GM12878 (cell line): ENCODE measurements around the gene MEF2D. TPM values are rescaled to one million over a fixed set of nuclear protein-coding genes. Genes with fewer than 3 reads are reported as not detected.

Experiments used
- ATAC-seq: fragments of 200-7000 bp; cut with Tn5 transposase; 3 replicates; pipeline ENCODE4 v1.9.1; 2020; ENCODE audit warnings: mild to moderate bottlenecking, moderate library complexity
- BruUV-seq: library from RNA; stranded (reverse); fragments of 400-500 nt; replicated peaks from 2 replicates; lab custom pipeline; 2021; lab: Mats Ljungman, UMichigan
- CTCF ChIA-PET: fragments of 300-600 bp; sonication (Branson Sonifier 250); formaldehyde crosslinking; extraction: SDS; loops from one replicate; lab custom pipeline; 2021; ENCODE audit warnings: inconsistent platforms; lab: Yijun Ruan, JAX
- POLR2A ChIA-PET: fragments of 350-600 bp; formaldehyde crosslinking; extraction: SDS; loops from one replicate; lab custom pipeline; 2021; ENCODE audit warnings: inconsistent platforms; lab: Charles Lee
- RAD21 ChIA-PET: fragments of 300-600 bp; sonication (Branson Sonifier 250); formaldehyde crosslinking; loops from one replicate; lab custom pipeline; 2023; ENCODE audit warnings: antibody characterized with exemption; ENCODE audit not compliant: unreplicated experiment; lab: Charles Lee
- SMC1A ChIA-PET: fragments of 300-600 bp; sonication (Branson Sonifier 250); formaldehyde crosslinking; loops from one replicate; lab custom pipeline; 2023; ENCODE audit not compliant: unreplicated experiment, uncharacterized antibody; lab: Charles Lee
- DNase-seq: peaks from one replicate; pipeline ENCODE4 v3.0.0-alpha.2; 2011; ENCODE audit warnings: low read depth, low spot score
- FAIRE-seq: peaks from 3 replicates; lab custom pipeline; 2011; peaks lifted over from hg19 to GRCh38; lab: Jason Lieb, UNC
- H2AFZ ChIP-seq: 2 replicates; pipeline ENCODE4 v1.6.0; 2011; ENCODE audit warnings: low read depth, low read length, control low read depth; ENCODE audit not compliant: control insufficient read depth
- H3K27ac ChIP-seq: 2 replicates; pipeline ENCODE4 v1.5.1; 2011; ENCODE audit warnings: control low read depth; ENCODE audit not compliant: control insufficient read depth, insufficient read depth
- H3K27me3 ChIP-seq, 2 experiments: replicated peaks in 1 of 2; 2 replicates each; pipeline versions ENCODE4 v1.6.0 to v1.6.1; 2011; ENCODE audit warnings: low read length in 1 of 2; ENCODE audit not compliant: control insufficient read depth in 2 of 2, insufficient read depth in 2 of 2
- H3K36me3 ChIP-seq, 2 experiments: 2 replicates each; pipeline ENCODE4 v1.5.1; 2011; ENCODE audit warnings: low read length in 1 of 2; ENCODE audit not compliant: control insufficient read depth in 2 of 2, insufficient read depth in 2 of 2
- H3K4me1 ChIP-seq: 2 replicates; pipeline ENCODE4 v1.6.1; 2011; ENCODE audit warnings: mild to moderate bottlenecking, low read length, moderate library complexity, mixed read lengths; ENCODE audit not compliant: control insufficient read depth, insufficient read depth
- H3K4me2 ChIP-seq: 2 replicates; pipeline ENCODE4 v1.6.0; 2011; ENCODE audit warnings: control low read depth; ENCODE audit not compliant: control insufficient read depth, insufficient read depth
- H3K4me3 ChIP-seq: fragments of 200-600 bp; sonication (generic); 2 replicates; pipeline ENCODE4 v1.5.1; 2016
- H3K79me2 ChIP-seq: 2 replicates; pipeline ENCODE4 v1.6.0; 2011; ENCODE audit warnings: low read length; ENCODE audit not compliant: control insufficient read depth, insufficient read depth
- H3K9ac ChIP-seq: 2 replicates; pipeline ENCODE4 v1.8.0; 2011; ENCODE audit warnings: low read length, control low read depth, mixed read lengths; ENCODE audit not compliant: control insufficient read depth, insufficient read depth
- H3K9me3 ChIP-seq: replicated peaks from 3 replicates; pipeline ENCODE4 v1.5.1; 2011; ENCODE audit warnings: mild to moderate bottlenecking, low read length; ENCODE audit not compliant: control insufficient read depth, insufficient read depth
- H4K20me1 ChIP-seq: 2 replicates; pipeline ENCODE4 v1.6.0; 2011; ENCODE audit not compliant: control insufficient read depth, insufficient read depth
- BRCA1 ChIP-seq: IDR thresholded peaks from 2 replicates; pipeline ENCODE4 v1.6.1; 2011; ENCODE audit warnings: low read depth, low read length, improper control_type of control experiment
- CREB1 ChIP-seq: IDR thresholded peaks from 2 replicates; pipeline ENCODE4 v1.6.1; 2012; ENCODE audit warnings: low read depth, mild to moderate bottlenecking, inconsistent platforms
- ETV6 ChIP-seq, 2 experiments: fragments of 450-650 bp in 1 of 2; IDR thresholded peaks in 1 of 2; conservative IDR thresholded peaks in 1 of 2; 2 replicates each; pipeline ENCODE4 v1.6.1; 2014; ENCODE audit warnings: antibody characterized with exemption in 1 of 2, borderline replicate concordance in 1 of 2, low read depth in 1 of 2, mild to moderate bottlenecking in 1 of 2, moderate library complexity in 1 of 2
- IKZF1 ChIP-seq: fragments of 450-650 bp; conservative IDR thresholded peaks from 2 replicates; pipeline ENCODE4 v1.6.1; 2017; ENCODE audit warnings: antibody characterized with exemption, mild to moderate bottlenecking
- NFIC ChIP-seq: IDR thresholded peaks from 2 replicates; pipeline ENCODE4 v1.6.1; 2012; ENCODE audit warnings: low read depth, mild to moderate bottlenecking, inconsistent platforms, low read length, moderate library complexity
- RAD51 ChIP-seq: fragments of 450-650 bp; IDR thresholded peaks from 2 replicates; pipeline ENCODE4 v1.6.1; 2016; ENCODE audit warnings: moderate library complexity, mild to moderate bottlenecking, inconsistent platforms
- RBBP5 ChIP-seq: fragments of 200-600 bp; sonication (generic); conservative IDR thresholded peaks from 2 replicates; pipeline ENCODE4 v1.6.1; 2016
- RELA ChIP-seq: fragments of 450-650 bp; IDR thresholded peaks from 2 replicates; pipeline ENCODE4 v1.8.0; 2014; ENCODE audit warnings: borderline replicate concordance; ENCODE audit not compliant: partially characterized antibody
- SMAD1 ChIP-seq: fragments of 450-650 bp; IDR thresholded peaks from 2 replicates; pipeline ENCODE4 v1.6.1; 2018; ENCODE audit warnings: mild to moderate bottlenecking, low read depth; ENCODE audit not compliant: partially characterized antibody
- SP1 ChIP-seq: IDR thresholded peaks from one replicate; pipeline ENCODE4 v1.6.1; 2011; ENCODE audit warnings: low read depth, low read length
- SREBF2 ChIP-seq: IDR thresholded peaks from 2 replicates; pipeline ENCODE4 v1.6.1; 2012; ENCODE audit warnings: mild to moderate bottlenecking, low read length
- TBL1XR1 ChIP-seq: IDR thresholded peaks from 2 replicates; pipeline ENCODE4 v1.6.1; 2012; ENCODE audit warnings: low read depth, low read length, improper control_type of control experiment
- TCF12 ChIP-seq: IDR thresholded peaks from 2 replicates; pipeline ENCODE4 v1.6.1; 2011; ENCODE audit warnings: low read depth, mild to moderate bottlenecking, low read length
- WGBS: methylation state at CpG from one replicate; pipeline ENCODE4 v1.1.6; 2016; ENCODE audit warnings: low lambda C conversion rate; ENCODE audit not compliant: insufficient replicate concordance, insufficient coverage; ENCODE audit errors: missing lambda C conversion rate; 5-methylcytosine and 5-hydroxymethylcytosine counted together
- in situ Hi-C: fragments of 300-500 bp; cut with MboI; formaldehyde crosslinking; loops from 9 replicates; pipeline ENCODE4 v1.14.3; 2018; ENCODE audit warnings: mixed read lengths
- intact Hi-C: fragments of 100-400 bp; cut with micrococcal nuclease; formaldehyde crosslinking; loops from one replicate; pipeline ENCODE4 v1.14.2; 2022; ENCODE audit not compliant: unreplicated experiment
- polyA plus RNA-seq, 11 experiments: library from polyadenylated mRNA; depleted of rRNA in 4 of 11; unstranded in 6 of 11; stranded (reverse) in 5 of 11; fragments of >200 nt; fragmentation: Nextera tagmentation in 4 of 11; fragmentation: Illumina TruSeq in 1 of 11; extraction: Ambion mirVana in 4 of 11; extraction: Trizol in 1 of 11; gene quantifications; 1 replicate in 1 of 11; 2 replicates in 10 of 11; pipeline versions ENCODE4 v1.2.1 to v1.2.3, GENCODE V29; 2011 to 2016; ENCODE audit warnings: inconsistent platforms in 2 of 11, missing spikeins in 2 of 11, low read depth in 1 of 11
- total RNA-seq, 4 experiments: library from RNA; depleted of rRNA in 3 of 4; stranded (reverse); fragments of >200 nt in 3 of 4; fragmentation: Illumina TruSeq in 1 of 4; extraction: Trizol in 1 of 4; gene quantifications; 2 replicates each; pipeline versions ENCODE4 v1.2.1 to v1.2.3, GENCODE V29; 2013 to 2021
- TF ChIP-seq, protein P1 (sequence below): IDR thresholded peaks from 2 replicates; pipeline ENCODE4 v1.6.1; 2012; ENCODE audit warnings: improper control_type of control experiment, low read depth, low read length; ENCODE audit not compliant: insufficient replicate concordance

The MEF2D gene
- total and polyA plus RNA-seq, 10 of the 15 experiments (the other 5 are each of a cell fraction or from before 2014, with no cell fraction given) = 0.61 to 53.0 (median 15.2) TPM

DNA sequence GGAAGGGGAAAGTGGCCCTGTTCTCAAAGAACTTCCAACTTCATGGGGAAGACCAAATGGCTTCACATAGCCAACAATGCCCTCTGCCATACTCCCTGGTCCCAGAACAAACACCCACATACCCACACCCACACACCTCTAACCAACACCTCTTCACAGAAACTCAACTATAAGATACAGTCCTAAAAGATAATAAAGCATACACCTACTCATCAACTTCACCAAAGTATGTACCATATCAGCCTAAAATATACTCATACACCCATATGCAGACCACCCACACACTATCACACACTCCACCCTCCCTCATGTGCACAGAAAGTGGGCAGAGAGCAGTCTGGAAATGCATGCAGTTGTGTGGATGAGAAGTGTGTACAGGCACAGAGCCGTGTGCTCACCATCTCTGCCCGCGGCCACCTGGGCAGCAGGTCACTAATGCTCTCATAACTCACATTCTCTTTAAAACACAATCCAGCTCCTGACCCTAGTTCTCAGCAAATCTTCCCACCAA, 44.1 kb upstream of the MEF2D start:
- no peaks in the 10 kb centered on the region for H3K27me3 ChIP-seq
- no peak for FAIRE-seq
- CTCF ChIA-PET = no interaction called here
- no peak overlapping the region for H2AFZ ChIP-seq
- TF ChIP-seq SP1 = no peak
- TF ChIP-seq NFIC = no peak
- TF ChIP-seq IKZF1 = no peak
- TF ChIP-seq TCF12 = no peak
- H3K9ac ChIP-seq = no peak overlapping the region
- in situ Hi-C loops = no loop called here
- no peak for DNase-seq
- no peak for ATAC-seq
- no peaks in the 10 kb centered on the region for H4K20me1 ChIP-seq
- SMC1A ChIA-PET = no interaction called here
- H3K27ac ChIP-seq = no peak overlapping the region
- 98% methylated on average over 3 of the region's 3 CpGs for WGBS
- no peaks in the 10 kb centered on the region for H3K4me1 ChIP-seq
- no peaks in the 10 kb centered on the region for H3K9me3 ChIP-seq
- H3K4me3 ChIP-seq = no peak overlapping the region
- no TSS peak for BruUV-seq
- RAD21 ChIA-PET = interaction anchor here (0.6 kb wide), 1 partner anchor 37 kb away, joined by 3 read pairs; no protein-coding TSS in a partner anchor
- H3K79me2 ChIP-seq = no peaks in the 10 kb centered on the region
- intact Hi-C loops = no loop called here
- H3K4me2 ChIP-seq = no peak overlapping the region
- POLR2A ChIA-PET = interaction anchor here (0.7 kb wide), 1 partner anchor 16 kb away, joined by 5 read pairs; no protein-coding TSS in a partner anchor
- peaks cover 0 to 2% of the 10 kb centered on the region in 2 experiments; a peak in 2 of 4 replicates for H3K36me3 ChIP-seq

DNA sequence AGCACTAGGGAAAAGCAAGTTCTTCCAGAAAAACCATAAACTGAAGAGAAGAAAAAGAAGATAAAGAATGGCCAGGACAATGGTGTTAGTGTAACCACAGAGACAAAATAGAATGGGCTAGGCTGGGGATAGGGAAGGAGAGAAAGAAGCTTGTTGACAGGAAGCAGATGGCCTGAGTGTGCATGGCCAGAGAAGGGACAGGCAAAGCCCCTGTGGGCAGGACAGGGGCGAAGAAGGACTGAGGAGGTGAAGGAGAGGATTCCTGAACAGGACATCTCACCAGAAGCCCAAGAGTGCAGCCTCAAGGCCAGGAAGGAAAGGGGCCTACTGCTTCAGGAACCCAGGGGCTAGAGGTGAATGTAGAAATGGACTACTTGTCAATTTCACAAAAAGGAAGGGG, 42.5 kb upstream of the MEF2D start:
- ChIA-PET RAD21 (no interaction called here), POLR2A (interaction anchor here (0.6 to 0.8 kb wide), 2 partner anchors 11 to 18 kb away, joined by 3 read pairs; no protein-coding TSS in a partner anchor), CTCF (no interaction called here), SMC1A (no interaction called here)
- no peak for FAIRE-seq
- no peak overlapping the region for H3K4me3 ChIP-seq
- H2AFZ ChIP-seq = no peak overlapping the region
- no peak overlapping the region for H3K9ac ChIP-seq
- no peaks in the 10 kb centered on the region for H4K20me1 ChIP-seq
- H3K4me1 ChIP-seq = no peaks in the 10 kb centered on the region
- no peak overlapping the region for H3K27ac ChIP-seq
- ATAC-seq = no peak
- in situ Hi-C loops (no loop called here), intact Hi-C loops (no loop called here)
- H3K27me3 ChIP-seq = no peaks in the 10 kb centered on the region
- H3K9me3 ChIP-seq = no peaks in the 10 kb centered on the region
- no peak overlapping the region for H3K4me2 ChIP-seq
- H3K36me3 ChIP-seq = no peaks in the 10 kb centered on the region; a peak in 1 of 4 replicates
- BruUV-seq = no TSS peak
- DNase-seq = no peak
- H3K79me2 ChIP-seq = no peaks in the 10 kb centered on the region
- WGBS = 67% methylated on average over 1 of the region's 1 CpG
- no peak for TF ChIP-seq RAD51
- no peak for TF ChIP-seq SMAD1
- TF ChIP-seq RBBP5 = no peak
- TF ChIP-seq, protein P1, sequence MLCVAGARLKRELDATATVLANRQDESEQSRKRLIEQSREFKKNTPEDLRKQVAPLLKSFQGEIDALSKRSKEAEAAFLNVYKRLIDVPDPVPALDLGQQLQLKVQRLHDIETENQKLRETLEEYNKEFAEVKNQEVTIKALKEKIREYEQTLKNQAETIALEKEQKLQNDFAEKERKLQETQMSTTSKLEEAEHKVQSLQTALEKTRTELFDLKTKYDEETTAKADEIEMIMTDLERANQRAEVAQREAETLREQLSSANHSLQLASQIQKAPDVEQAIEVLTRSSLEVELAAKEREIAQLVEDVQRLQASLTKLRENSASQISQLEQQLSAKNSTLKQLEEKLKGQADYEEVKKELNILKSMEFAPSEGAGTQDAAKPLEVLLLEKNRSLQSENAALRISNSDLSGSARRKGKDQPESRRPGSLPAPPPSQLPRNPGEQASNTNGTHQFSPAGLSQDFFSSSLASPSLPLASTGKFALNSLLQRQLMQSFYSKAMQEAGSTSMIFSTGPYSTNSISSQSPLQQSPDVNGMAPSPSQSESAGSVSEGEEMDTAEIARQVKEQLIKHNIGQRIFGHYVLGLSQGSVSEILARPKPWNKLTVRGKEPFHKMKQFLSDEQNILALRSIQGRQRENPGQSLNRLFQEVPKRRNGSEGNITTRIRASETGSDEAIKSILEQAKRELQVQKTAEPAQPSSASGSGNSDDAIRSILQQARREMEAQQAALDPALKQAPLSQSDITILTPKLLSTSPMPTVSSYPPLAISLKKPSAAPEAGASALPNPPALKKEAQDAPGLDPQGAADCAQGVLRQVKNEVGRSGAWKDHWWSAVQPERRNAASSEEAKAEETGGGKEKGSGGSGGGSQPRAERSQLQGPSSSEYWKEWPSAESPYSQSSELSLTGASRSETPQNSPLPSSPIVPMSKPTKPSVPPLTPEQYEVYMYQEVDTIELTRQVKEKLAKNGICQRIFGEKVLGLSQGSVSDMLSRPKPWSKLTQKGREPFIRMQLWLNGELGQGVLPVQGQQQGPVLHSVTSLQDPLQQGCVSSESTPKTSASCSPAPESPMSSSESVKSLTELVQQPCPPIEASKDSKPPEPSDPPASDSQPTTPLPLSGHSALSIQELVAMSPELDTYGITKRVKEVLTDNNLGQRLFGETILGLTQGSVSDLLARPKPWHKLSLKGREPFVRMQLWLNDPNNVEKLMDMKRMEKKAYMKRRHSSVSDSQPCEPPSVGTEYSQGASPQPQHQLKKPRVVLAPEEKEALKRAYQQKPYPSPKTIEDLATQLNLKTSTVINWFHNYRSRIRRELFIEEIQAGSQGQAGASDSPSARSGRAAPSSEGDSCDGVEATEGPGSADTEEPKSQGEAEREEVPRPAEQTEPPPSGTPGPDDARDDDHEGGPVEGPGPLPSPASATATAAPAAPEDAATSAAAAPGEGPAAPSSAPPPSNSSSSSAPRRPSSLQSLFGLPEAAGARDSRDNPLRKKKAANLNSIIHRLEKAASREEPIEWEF = no peak
- no peak for TF ChIP-seq SREBF2
- TF ChIP-seq TBL1XR1 = no peak
- TF ChIP-seq CREB1 = no peak
- TF ChIP-seq RELA = no peak
- TF ChIP-seq BRCA1 = no peak
- no peak for TF ChIP-seq ETV6 (conservative IDR thresholded peaks at IDR 0.05 in 1 of 2, IDR thresholded peaks at IDR 0.05 in 1 of 2; ENCODE audit: borderline replicate concordance in 1 of 2, low read depth in 1 of 2)
